Lower lobe of right lung (tissue), 2 donors: Measurements from ENCODE around the gene ZKSCAN1. TPM values are rescaled to one million over a fixed set of nuclear protein-coding genes. Genes with fewer than 3 reads are reported as not detected.

Experiments
- ATAC-seq, 2 donors: fragments of 200-7000 bp; cut with Tn5 transposase; one replicate each; pipeline ENCODE4 v1.9.1; 2020 to 2022; ENCODE audit warnings: mild to moderate bottlenecking in 2 of 2, moderate library complexity in 2 of 2
- DNase-seq: peaks from one replicate; pipeline ENCODE4 v3.0.0-alpha.2; 2020
- H3K27ac ChIP-seq: fragments of 200-600 bp; one replicate; pipeline ENCODE4 v1.8.0; 2022
- H3K27me3 ChIP-seq: fragments of 200-600 bp; one replicate; pipeline ENCODE4 v1.8.0; 2022; ENCODE audit warnings: low read depth
- H3K36me3 ChIP-seq: fragments of 200-600 bp; one replicate; pipeline ENCODE4 v1.8.0; 2022; ENCODE audit warnings: mild to moderate bottlenecking
- H3K4me1 ChIP-seq: fragments of 200-600 bp; one replicate; pipeline ENCODE4 v1.8.0; 2022
- H3K4me3 ChIP-seq: fragments of 200-600 bp; one replicate; pipeline ENCODE4 v1.8.0; 2022; ENCODE audit warnings: mild to moderate bottlenecking
- H3K9me3 ChIP-seq: fragments of 200-600 bp; one replicate; pipeline ENCODE4 v1.8.0; 2022
- CTCF ChIP-seq: fragments of 200-600 bp; IDR thresholded peaks from one replicate; pipeline ENCODE4 v1.8.0; 2022; ENCODE audit warnings: antibody characterized with exemption, mild to moderate bottlenecking
- intact Hi-C: fragments of 100-400 bp; cut with DNase I; formaldehyde crosslinking; loops from one replicate; pipeline ENCODE4 v1.11.0; 2022
- total RNA-seq: library from RNA; stranded (reverse); fragmentation: NEBNext Ultra II Directional; extraction: Animal tissue kit (Norgen Biotek cat#: 25700); gene quantifications from one replicate; pipeline ENCODE4 v1.2.1, GENCODE V29; 2021
- donor health status: DM: no; HTN: yes; CAD: no; lungs with severe emphysema.

Gene ZKSCAN1
- total RNA-seq, 1 donor from 2014 or later, result 59.6 TPM

DNA sequence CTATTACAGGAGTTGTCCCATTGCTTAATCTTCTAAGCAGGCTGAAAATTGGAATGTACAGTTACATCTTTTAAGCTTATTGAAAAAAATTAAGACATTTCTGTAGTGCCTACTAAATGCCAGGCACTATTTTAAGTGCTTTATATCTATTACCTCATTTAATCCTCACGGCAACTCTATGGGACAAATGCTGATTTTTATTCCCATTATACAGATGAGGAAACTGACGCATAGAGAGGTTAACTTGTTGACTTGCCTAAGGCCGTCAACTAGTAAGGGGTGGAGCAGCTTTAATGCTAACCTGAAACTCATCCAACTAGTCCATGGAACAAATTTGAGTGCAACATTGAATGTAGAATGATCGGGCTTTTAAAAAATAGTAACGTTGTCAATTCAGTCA lies 2.5 kb downstream of the ZKSCAN1 start:
- intact Hi-C loops, result no loop called here
- DNase-seq (no peak), ATAC-seq (no peak)
- Histone ChIP-seq H3K27me3 (no peaks in the 10 kb centered on the region), H3K4me3 (no peak overlapping the region), H3K27ac (no peak overlapping the region), H3K4me1 (peaks cover 48% of the 10 kb centered on the region), H3K36me3 (peaks cover 21% of the 10 kb centered on the region), H3K9me3 (no peaks in the 10 kb centered on the region)
- no peak for TF ChIP-seq CTCF

DNA sequence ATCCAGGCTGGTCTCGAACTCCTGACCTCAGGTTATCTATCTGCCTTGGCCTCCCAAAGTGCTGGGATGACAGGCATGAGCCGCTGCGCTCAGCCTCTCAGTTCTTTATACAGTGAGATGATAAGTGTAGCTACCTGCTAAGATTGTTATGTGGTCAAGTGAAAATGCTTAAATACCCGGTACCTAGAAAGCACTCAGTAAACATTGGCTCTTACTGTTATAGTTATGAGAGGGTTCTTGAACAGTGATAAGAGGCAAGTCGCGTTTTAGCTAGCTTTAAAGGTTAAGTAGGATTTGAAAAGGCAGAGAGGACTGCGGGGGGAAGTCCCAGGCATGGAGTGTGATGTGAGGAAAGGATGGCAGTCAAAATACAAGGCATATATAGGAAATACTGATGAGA lies 4.5 kb downstream of the ZKSCAN1 start:
- Histone ChIP-seq H3K4me1 (peaks cover 42% of the 10 kb centered on the region), H3K27me3 (no peaks in the 10 kb centered on the region), H3K9me3 (no peaks in the 10 kb centered on the region), H3K36me3 (peaks cover 41% of the 10 kb centered on the region), H3K4me3 (no peak overlapping the region), H3K27ac (no peak overlapping the region)
- TF ChIP-seq CTCF, result no peak
- intact Hi-C loops, result no loop called here
- peak; percentile 79 to 81 for ATAC-seq
- no peak for DNase-seq

DNA sequence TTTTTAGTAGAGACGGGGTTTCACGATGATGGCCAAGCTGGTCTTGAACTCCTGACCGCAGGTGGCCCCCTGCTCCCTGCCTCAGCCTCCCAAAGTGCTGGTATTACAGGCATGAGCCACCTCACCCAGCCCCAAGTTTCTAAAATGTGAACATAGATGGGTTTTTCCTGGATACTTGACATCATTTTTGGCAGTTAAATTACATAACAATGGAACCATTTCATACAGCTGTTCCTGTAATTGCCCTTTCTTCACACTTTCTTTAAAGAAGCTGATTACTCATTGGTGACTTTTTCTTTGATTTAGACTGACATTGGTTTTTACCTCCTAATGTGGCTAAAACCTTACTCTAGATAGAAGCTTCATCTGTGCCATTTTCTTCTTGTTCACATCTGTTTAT lies 5.9 kb downstream of the ZKSCAN1 start:
- H3K27me3 ChIP-seq, result no peaks in the 10 kb centered on the region
- H3K36me3 ChIP-seq, result peaks cover 55% of the 10 kb centered on the region
- intact Hi-C loops, result no loop called here
- no peak for TF ChIP-seq CTCF
- H3K4me3 ChIP-seq, result no peak overlapping the region
- no peaks in the 10 kb centered on the region for H3K9me3 ChIP-seq
- H3K4me1 ChIP-seq, result peaks cover 41% of the 10 kb centered on the region
- ATAC-seq (no peak), DNase-seq (no peak)
- no peak overlapping the region for H3K27ac ChIP-seq

DNA sequence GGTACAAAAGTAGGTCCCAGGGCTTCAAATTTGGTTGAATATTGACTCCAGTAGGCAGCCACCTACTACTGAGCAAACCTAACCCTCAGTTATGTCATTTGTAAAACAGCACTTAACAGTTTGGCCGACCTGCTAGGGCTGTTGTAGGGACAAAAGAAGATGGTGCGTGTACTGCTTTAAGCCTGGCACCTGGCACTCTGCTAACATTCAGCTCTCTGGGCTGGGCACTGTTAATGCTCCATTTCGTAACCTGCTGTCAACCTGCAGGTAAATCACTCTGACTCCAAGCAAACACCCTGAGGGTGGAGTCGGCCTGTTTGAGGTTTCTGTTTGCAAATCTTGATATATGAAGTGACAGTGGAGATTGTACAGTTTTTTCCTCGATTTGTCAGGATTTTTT lies 7.2 kb downstream of the ZKSCAN1 start:
- intact Hi-C loops, result no loop called here
- no peak overlapping the region for H3K27ac ChIP-seq

DNA sequence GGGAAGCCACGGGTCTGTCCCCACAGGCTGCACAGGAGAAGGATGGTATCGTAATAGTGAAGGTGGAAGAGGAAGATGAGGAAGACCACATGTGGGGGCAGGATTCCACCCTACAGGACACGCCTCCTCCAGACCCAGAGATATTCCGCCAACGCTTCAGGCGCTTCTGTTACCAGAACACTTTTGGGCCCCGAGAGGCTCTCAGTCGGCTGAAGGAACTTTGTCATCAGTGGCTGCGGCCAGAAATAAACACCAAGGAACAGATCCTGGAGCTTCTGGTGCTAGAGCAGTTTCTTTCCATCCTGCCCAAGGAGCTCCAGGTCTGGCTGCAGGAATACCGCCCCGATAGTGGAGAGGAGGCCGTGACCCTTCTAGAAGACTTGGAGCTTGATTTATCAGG lies 8.1 kb downstream of the ZKSCAN1 start:
- H3K9me3 ChIP-seq, result no peaks in the 10 kb centered on the region
- TF ChIP-seq CTCF, result no peak
- DNase-seq (no peak), ATAC-seq (no peak)
- H3K36me3 ChIP-seq, result peaks cover 77% of the 10 kb centered on the region
- no peaks in the 10 kb centered on the region for H3K27me3 ChIP-seq
- intact Hi-C loops, result no loop called here
- H3K4me1 ChIP-seq, result peaks cover 24% of the 10 kb centered on the region
- no peak overlapping the region for H3K27ac ChIP-seq
- H3K4me3 ChIP-seq, result no peak overlapping the region

More for the DNA sequence above, 7.2 kb downstream of the ZKSCAN1 start:
- peaks cover 68% of the 10 kb centered on the region for H3K36me3 ChIP-seq
- TF ChIP-seq CTCF, result no peak
- DNase-seq (no peak), ATAC-seq (peak; percentile 83)
- H3K27me3 ChIP-seq, result no peaks in the 10 kb centered on the region
- peaks cover 27% of the 10 kb centered on the region for H3K4me1 ChIP-seq
- no peaks in the 10 kb centered on the region for H3K9me3 ChIP-seq
- no peak overlapping the region for H3K4me3 ChIP-seq
